Measurements from ENCODE around the gene OGN.

OGN gene

GRCh38 chr9:92402826-92403745, 1.3 kb downstream of the OGN start:
- no peak for DNase-seq

- no peak for DNase-seq
These were observed 2.0 kb downstream of the OGN start for GRCh38 chr9:92402360-92402759.

GRCh38 chr9:92397853-92398252, 6.5 kb downstream of the OGN start:
- no peak for DNase-seq

GRCh38 chr9:92395617-92396016, 8.8 kb downstream of the OGN start:
- DNase-seq, result no peak

- DNase-seq, result no peak
These were observed 10.7 kb downstream of the OGN start for GRCh38 chr9:92393686-92394085.

- DNase-seq, result no peak
These were observed 11.7 kb downstream of the OGN start for GRCh38 chr9:92392690-92393089.

- DNase-seq, result no peak
These were observed 18.4 kb downstream of the OGN start for GRCh38 chr9:92385953-92386352.

- no peak for DNase-seq
These were observed 18.9 kb downstream of the OGN start for GRCh38 chr9:92385477-92385876.

- no peak for DNase-seq
These were observed 19.4 kb downstream of the OGN start for GRCh38 chr9:92385001-92385400.

- DNase-seq, result peak; percentile 25
These were observed 20.0 kb downstream of the OGN start for GRCh38 chr9:92384375-92384774.

- no peak for DNase-seq
These were observed 22.6 kb downstream of the OGN start for GRCh38 chr9:92381775-92382174.

GRCh38 chr9:92380603-92381002, 23.8 kb downstream of the OGN start:
- DNase-seq, result no peak

GRCh38 chr9:92378865-92379560, 25.4 kb downstream of the OGN start:
- DNase-seq, result no peak

- no peak for DNase-seq
These were observed 26.5 kb downstream of the OGN start for GRCh38 chr9:92377876-92378275.

GRCh38 chr9:92373167-92373566, 31.2 kb downstream of the OGN start:
- no peak for DNase-seq

GRCh38 chr9:92369075-92369474, 35.3 kb downstream of the OGN start:
- no peak for DNase-seq

GRCh38 chr9:92360083-92360482, 44.3 kb downstream of the OGN start:
- DNase-seq, result no peak

GRCh38 chr9:92359394-92359995, 44.9 kb downstream of the OGN start:
- DNase-seq, result no peak

- no peak for DNase-seq
These were observed 51.3 kb downstream of the OGN start for GRCh38 chr9:92353051-92353450.

GRCh38 chr9:92350740-92351133, 53.6 kb downstream of the OGN start:
- no peak for DNase-seq

GRCh38 chr9:92349771-92350739, 54.3 kb downstream of the OGN start:
- peak; percentile 15 for DNase-seq

- DNase-seq, result no peak
These were observed 58.8 kb downstream of the OGN start for GRCh38 chr9:92345582-92345981.
